Mucosa of descending colon (tissue), 3 donors: Measurements from ENCODE around the gene ANGEL1. TPM values are rescaled to one million over a fixed set of nuclear protein-coding genes. Genes with fewer than 3 reads are reported as not detected.
A peak's percentile ranks its signal among the peaks of the same experiment; 100 is the strongest.

Experiments
- ATAC-seq: fragments of 200-7000 bp; cut with Tn5 transposase; one replicate; pipeline ENCODE4 v1.9.1; 2020; ENCODE audit warnings: mild to moderate bottlenecking, moderate library complexity
- DNase-seq, 3 donors: peaks; one replicate each; pipeline ENCODE4 v3.0.0-alpha.2; 2020
- H3K36me3 ChIP-seq: fragments of 200-600 bp; one replicate; pipeline ENCODE4 v1.8.0; 2021; ENCODE audit warnings: low read depth, mild to moderate bottlenecking
- H3K4me1 ChIP-seq: fragments of 200-600 bp; one replicate; pipeline ENCODE4 v1.8.0; 2021; ENCODE audit warnings: low read depth, mild to moderate bottlenecking
- H3K4me3 ChIP-seq: fragments of 200-600 bp; one replicate; pipeline ENCODE4 v1.8.0; 2021; ENCODE audit warnings: mild to moderate bottlenecking
- H3K9me3 ChIP-seq: fragments of 200-600 bp; one replicate; pipeline ENCODE4 v1.8.0; 2021; ENCODE audit warnings: mild to moderate bottlenecking
- CTCF ChIP-seq: fragments of 200-600 bp; IDR thresholded peaks from one replicate; pipeline ENCODE4 v1.8.0; 2022; ENCODE audit warnings: antibody characterized with exemption, mild to moderate bottlenecking
- intact Hi-C, 2 donors: fragments of 100-400 bp; cut with DNase I in 1 of 2; cut with micrococcal nuclease in 1 of 2; formaldehyde crosslinking; loops; one replicate each; pipeline versions ENCODE4 v1.11.0 to v1.11.1; 2022; cut with DNase I, micrococcal nuclease
- total RNA-seq, 3 donors: library from RNA; stranded (reverse); fragmentation: NEBNext Ultra II Directional in 2 of 3; extraction: Animal tissue kit (Norgen Biotek cat#: 25700) in 2 of 3; gene quantifications; one replicate each; pipeline versions ENCODE4 v1.2.1 to v1.2.4, GENCODE V29; 2021 to 2023
- donor health status: DM: no; HTN: no; CAD: no; lungs with moderate emphysema.
- donor health status: DM: no; HTN: no; CAD: no.
- donor health status: DM: no; HTN: yes; CAD: no.

Gene ANGEL1
- total RNA-seq, 3 donors from 2014 or later = 12.6 to 17.1 (median 13.5) TPM

GRCh38 chr14:76848879-76849278 lies 36.2 kb upstream of the ANGEL1 start:
- Histone ChIP-seq H3K4me3 (no peak overlapping the region), H3K36me3 (no peaks in the 10 kb centered on the region), H3K9me3 (no peaks in the 10 kb centered on the region), H3K4me1 (no peaks in the 10 kb centered on the region)
- DNase-seq = no peak
- intact Hi-C loops = no loop called here
- ATAC-seq = peak; percentile 79
- no peak for TF ChIP-seq CTCF

GRCh38 chr14:76846331-76847047 lies 33.8 kb upstream of the ANGEL1 start:
- TF ChIP-seq CTCF = no peak
- Histone ChIP-seq H3K36me3 (no peaks in the 10 kb centered on the region), H3K4me3 (no peak overlapping the region), H3K9me3 (no peaks in the 10 kb centered on the region), H3K4me1 (no peaks in the 10 kb centered on the region)
- intact Hi-C loops = no loop called here
- no peak for DNase-seq
- ATAC-seq = no peak

GRCh38 chr14:76844223-76844622 lies 31.5 kb upstream of the ANGEL1 start:
- intact Hi-C loops = no loop called here
- Histone ChIP-seq H3K4me1 (no peaks in the 10 kb centered on the region), H3K4me3 (no peak overlapping the region), H3K36me3 (no peaks in the 10 kb centered on the region), H3K9me3 (no peaks in the 10 kb centered on the region)
- peak; percentile 85 for ATAC-seq
- peak in 2 of 3 donors; percentile 38 to 67 for DNase-seq
- no peak for TF ChIP-seq CTCF

- no peak for ATAC-seq
- no peak for TF ChIP-seq CTCF
- H3K9me3 ChIP-seq = no peaks in the 10 kb centered on the region
- no peaks in the 10 kb centered on the region for H3K36me3 ChIP-seq
- H3K4me1 ChIP-seq = no peaks in the 10 kb centered on the region
- intact Hi-C loops = no loop called here
- DNase-seq = no peak
- no peak overlapping the region for H3K4me3 ChIP-seq
Measured at GRCh38 chr14:76842414-76842813, 29.7 kb upstream of the ANGEL1 start.

GRCh38 chr14:76837524-76837923 lies 24.8 kb upstream of the ANGEL1 start:
- Histone ChIP-seq H3K4me1 (no peaks in the 10 kb centered on the region), H3K4me3 (no peak overlapping the region), H3K36me3 (no peaks in the 10 kb centered on the region), H3K9me3 (no peaks in the 10 kb centered on the region)
- TF ChIP-seq CTCF = no peak
- DNase-seq = no peak
- intact Hi-C loops = no loop called here
- ATAC-seq = no peak
